Medulla oblongata (tissue), 1 donor: ENCODE data around the gene SP4.

Experiments used
- DNase-seq: peaks from one replicate; pipeline ENCODE4 v3.0.0-alpha.2; 2015; ENCODE audit errors: extremely low spot score

Gene SP4

GRCh38 chr7:21427871-21428658 is at the start of gene SP4:
SP4 (plus strand) TSS chr7:21428083; CDS start chr7:21428252, 169 bp downstream.
- DNase-seq = peak; percentile 95

GRCh38 chr7:21383227-21384220 is 44.4 kb upstream of the SP4 start:
- no peak for DNase-seq

GRCh38 chr7:21393937-21394336 is 33.9 kb upstream of the SP4 start:
- DNase-seq = no peak

- DNase-seq = no peak
These were observed 25.9 kb upstream of the SP4 start for GRCh38 chr7:21401944-21402343.

- no peak for DNase-seq
These were observed 19.9 kb upstream of the SP4 start for GRCh38 chr7:21407796-21408480.

GRCh38 chr7:21408481-21408820 is 19.4 kb upstream of the SP4 start:
- DNase-seq = no peak

GRCh38 chr7:21412410-21412851 is 15.5 kb upstream of the SP4 start:
- DNase-seq = no peak

- DNase-seq = peak; percentile 80
These were observed 14.9 kb upstream of the SP4 start for GRCh38 chr7:21412957-21413356.

GRCh38 chr7:21413502-21413901 is 14.4 kb upstream of the SP4 start:
- no peak for DNase-seq

- DNase-seq = no peak
These were observed 13.0 kb upstream of the SP4 start for GRCh38 chr7:21414795-21415393.

- no peak for DNase-seq
These were observed 10.2 kb upstream of the SP4 start for GRCh38 chr7:21417647-21418046.

GRCh38 chr7:21422751-21423150 is 5.1 kb upstream of the SP4 start:
- DNase-seq = no peak

- DNase-seq = no peak
These were observed 2.6 kb upstream of the SP4 start for GRCh38 chr7:21425290-21425689.

- peak; percentile 15 for DNase-seq
These were observed 1.3 kb upstream of the SP4 start for GRCh38 chr7:21426286-21427181.

GRCh38 chr7:21427182-21427870 is 557 bp upstream of the SP4 start:
- DNase-seq = peak; percentile 99

GRCh38 chr7:21428659-21428941 is 717 bp downstream of the SP4 start:
- DNase-seq = no peak

GRCh38 chr7:21429021-21429420 is 1.1 kb downstream of the SP4 start:
- DNase-seq = no peak

GRCh38 chr7:21429786-21430574 is 2.1 kb downstream of the SP4 start:
- DNase-seq = no peak

GRCh38 chr7:21430575-21430954 is 2.7 kb downstream of the SP4 start:
- no peak for DNase-seq
